Sigmoid colon (tissue), 7 donors: ENCODE measurements around the gene GHSR. TPM values are rescaled to one million over a fixed set of nuclear protein-coding genes. Genes with fewer than 3 reads are reported as not detected.

Experiments used
- DNase-seq: peaks from one replicate; pipeline ENCODE4 v3.0.0-alpha.2; 2019
- H3K27ac ChIP-seq, 4 donors: fragments of 200-600 bp; sonication (generic); one replicate each; pipeline ENCODE4 v1.5.1; 2016 to 2019; ENCODE audit warnings: mild to moderate bottlenecking in 1 of 4
- H3K27me3 ChIP-seq, 3 donors: fragments of 200-600 bp; sonication (generic); one replicate each; pipeline ENCODE4 v1.5.1; 2019; ENCODE audit warnings: mild to moderate bottlenecking in 1 of 3
- H3K36me3 ChIP-seq, 4 donors: fragments of 200-600 bp; sonication (generic); one replicate each; pipeline ENCODE4 v1.5.1; 2016 to 2019
- H3K4me1 ChIP-seq, 4 donors: fragments of 200-600 bp; sonication (generic); one replicate each; pipeline ENCODE4 v1.5.1; 2017 to 2019
- H3K4me3 ChIP-seq, 4 donors: fragments of 200-600 bp; sonication (generic); one replicate each; pipeline ENCODE4 v1.5.1; 2017 to 2019; ENCODE audit warnings: mild to moderate bottlenecking in 2 of 4, moderate library complexity in 1 of 4
- H3K9me3 ChIP-seq, 4 donors: fragments of 200-600 bp in 3 of 4; sonication (generic) in 3 of 4; one replicate each; pipeline versions ENCODE4 v1.5.1 to v1.6.1; 2013 to 2019
- EP300 ChIP-seq, 4 donors: sonication (generic); formaldehyde crosslinking; IDR thresholded peaks; one replicate each; pipeline ENCODE4 v1.6.1; 2017; ENCODE audit warnings: antibody characterized with exemption in 4 of 4
- POLR2A ChIP-seq, 2 donors: fragments of 450-650 bp; IDR thresholded peaks; one replicate each; pipeline ENCODE4 v1.6.1; 2016; ENCODE audit warnings: antibody characterized with exemption in 2 of 2, mild to moderate bottlenecking in 2 of 2, moderate library complexity in 2 of 2
- POLR2AphosphoS5 ChIP-seq, 4 donors: sonication (generic); formaldehyde crosslinking; IDR thresholded peaks; one replicate each; pipeline ENCODE4 v1.6.1; 2017; ENCODE audit warnings: antibody characterized with exemption in 4 of 4
- WGBS, 2 donors: extraction: QIAGEN DNeasy Blood & Tissue Kit; methylation state at CpG; one replicate each; pipeline ENCODE4 v1.1.7; 2013; 5-methylcytosine and 5-hydroxymethylcytosine counted together
- intact Hi-C: fragments of 100-400 bp; cut with DNase I; formaldehyde crosslinking; loops from one replicate; pipeline ENCODE4 v1.15.1; 2023
- polyA plus RNA-seq, 3 donors: library from polyadenylated mRNA; stranded (reverse); fragments of 200-250 nt; gene quantifications; one replicate each; pipeline ENCODE4 v1.2.3, GENCODE V29; 2013
- total RNA-seq, 4 donors: library from RNA; depleted of rRNA; stranded (reverse); fragments of >200 nt; gene quantifications; one replicate each; pipeline ENCODE4 v1.1.0, GENCODE V29; 2016
- TF ChIP-seq, protein P1 (sequence below), 4 experiments: fragments of 450-650 bp in 3 of 4; fragments of 200-600 bp in 1 of 4; IDR thresholded peaks; one replicate each; pipeline ENCODE4 v1.5.1; 2016 to 2019; ENCODE audit warnings: antibody characterized with exemption in 4 of 4, mild to moderate bottlenecking in 3 of 4, moderate library complexity in 2 of 4
- donor health status: healthy with polysubstance abuse.
- donor health status: Bipolar disorder and iron deficiency.
- donor health status: healthy.

GHSR gene
- total and polyA plus RNA-seq, 7 donors: 0.55 to 0.99 TPM; not detected in 5

GRCh38 chr3:172449466-172450149 lies 1.4 kb upstream of the GHSR start:
- Histone ChIP-seq H3K4me1 (peaks cover 0 to 22% (median 5%) of the 10 kb centered on the region in 4 donors), H3K27ac (no peak overlapping the region), H3K27me3 (peaks cover 24 to 58% (median 32%) of the 10 kb centered on the region in 3 donors), H3K9me3 (no peaks in the 10 kb centered on the region), H3K36me3 (no peaks in the 10 kb centered on the region), H3K4me3 (no peak overlapping the region)
- no peak for TF ChIP-seq EP300 (IDR thresholded peaks at IDR 0.05)
- no peak for TF ChIP-seq POLR2AphosphoS5 (IDR thresholded peaks at IDR 0.05)
- TF ChIP-seq POLR2A (IDR thresholded peaks at IDR 0.05): no peak
- TF ChIP-seq, protein P1, sequence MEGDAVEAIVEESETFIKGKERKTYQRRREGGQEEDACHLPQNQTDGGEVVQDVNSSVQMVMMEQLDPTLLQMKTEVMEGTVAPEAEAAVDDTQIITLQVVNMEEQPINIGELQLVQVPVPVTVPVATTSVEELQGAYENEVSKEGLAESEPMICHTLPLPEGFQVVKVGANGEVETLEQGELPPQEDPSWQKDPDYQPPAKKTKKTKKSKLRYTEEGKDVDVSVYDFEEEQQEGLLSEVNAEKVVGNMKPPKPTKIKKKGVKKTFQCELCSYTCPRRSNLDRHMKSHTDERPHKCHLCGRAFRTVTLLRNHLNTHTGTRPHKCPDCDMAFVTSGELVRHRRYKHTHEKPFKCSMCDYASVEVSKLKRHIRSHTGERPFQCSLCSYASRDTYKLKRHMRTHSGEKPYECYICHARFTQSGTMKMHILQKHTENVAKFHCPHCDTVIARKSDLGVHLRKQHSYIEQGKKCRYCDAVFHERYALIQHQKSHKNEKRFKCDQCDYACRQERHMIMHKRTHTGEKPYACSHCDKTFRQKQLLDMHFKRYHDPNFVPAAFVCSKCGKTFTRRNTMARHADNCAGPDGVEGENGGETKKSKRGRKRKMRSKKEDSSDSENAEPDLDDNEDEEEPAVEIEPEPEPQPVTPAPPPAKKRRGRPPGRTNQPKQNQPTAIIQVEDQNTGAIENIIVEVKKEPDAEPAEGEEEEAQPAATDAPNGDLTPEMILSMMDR (IDR thresholded peaks at IDR 0.05): no peak
- intact Hi-C loops: no loop called here
- WGBS, 2 donors: 7 to 19% methylated on average over 34 of the region's 34 CpGs
- no peak for DNase-seq

DNA sequence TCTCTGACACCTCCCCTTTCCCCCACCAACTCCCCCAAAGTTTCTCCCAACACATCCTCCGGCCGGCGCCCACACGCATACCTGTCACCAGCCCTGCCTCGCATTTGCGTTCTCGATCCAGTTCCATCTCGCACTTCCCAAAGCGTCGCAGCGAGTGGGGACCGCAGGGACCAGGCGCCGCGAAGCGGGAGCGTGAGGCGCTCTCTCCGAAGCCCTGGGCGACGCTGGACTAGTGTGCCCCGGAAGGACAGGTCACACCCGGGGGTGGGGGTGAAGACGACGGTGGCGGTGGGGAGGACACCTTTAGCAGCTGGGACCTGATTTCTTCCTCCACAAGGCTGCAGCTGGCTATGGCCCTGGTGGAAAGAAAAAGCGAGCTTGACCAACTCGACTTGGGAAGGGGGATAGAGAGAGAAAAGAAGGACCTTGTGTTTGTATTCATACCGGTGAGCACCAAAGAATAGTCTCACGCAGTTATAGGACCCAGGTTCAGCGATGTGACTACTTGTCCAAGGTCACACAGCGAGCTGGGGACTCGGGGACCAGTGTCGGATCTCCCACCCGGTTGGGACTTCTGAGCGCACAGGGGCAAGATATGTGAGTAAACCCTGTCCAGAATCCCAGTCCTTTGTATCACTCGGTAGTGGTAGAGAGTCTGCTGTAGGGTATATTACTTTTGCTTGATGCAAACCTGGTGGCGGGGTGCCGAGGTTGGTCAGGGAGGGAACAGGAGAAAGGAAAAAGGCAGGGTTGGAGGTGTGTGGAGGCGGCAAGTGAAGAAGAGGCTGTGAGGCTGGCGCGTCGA lies 607 bp upstream of the GHSR start:
- no peak for DNase-seq
- Histone ChIP-seq H3K9me3 (no peaks in the 10 kb centered on the region), H3K27ac (no peak overlapping the region), H3K4me1 (peaks cover 0 to 22% (median 5%) of the 10 kb centered on the region in 4 donors), H3K27me3 (peaks cover 24 to 63% (median 32%) of the 10 kb centered on the region in 3 donors), H3K4me3 (no peak overlapping the region), H3K36me3 (no peaks in the 10 kb centered on the region)
- 10 to 18% methylated on average over 43 of the region's 43 CpGs for WGBS, 2 donors
- TF ChIP-seq, protein P1 (IDR thresholded peaks at IDR 0.05): no peak
- TF ChIP-seq POLR2A (IDR thresholded peaks at IDR 0.05) (no peak), POLR2AphosphoS5 (IDR thresholded peaks at IDR 0.05) (no peak), EP300 (IDR thresholded peaks at IDR 0.05) (no peak)
- intact Hi-C loops: no loop called here

DNA sequence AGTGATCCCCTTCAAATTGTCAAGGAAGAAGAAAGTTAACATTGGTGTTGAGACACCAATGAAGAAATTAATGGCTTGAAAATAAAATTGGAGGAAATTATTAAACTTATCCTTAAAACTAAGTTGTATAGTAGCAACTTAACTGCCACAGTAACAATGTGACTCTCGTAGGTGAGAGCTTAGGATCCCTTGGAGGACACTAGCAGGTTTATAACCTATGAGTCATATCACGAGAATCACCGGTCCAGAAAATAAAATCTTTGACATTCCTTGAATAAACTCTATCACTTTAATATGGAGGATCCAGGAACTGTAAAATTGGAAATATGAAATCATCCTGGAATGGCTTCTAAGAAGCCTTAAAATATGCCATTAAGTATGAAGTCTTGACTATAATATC lies 2.1 kb downstream of the GHSR start:
- no peak for TF ChIP-seq EP300 (IDR thresholded peaks at IDR 0.05)
- TF ChIP-seq POLR2A (IDR thresholded peaks at IDR 0.05): no peak
- TF ChIP-seq POLR2AphosphoS5 (IDR thresholded peaks at IDR 0.05): no peak
- TF ChIP-seq, protein P1 (IDR thresholded peaks at IDR 0.05): no peak
- peaks cover 24 to 57% (median 32%) of the 10 kb centered on the region in 3 donors for H3K27me3 ChIP-seq

GRCh38 chr3:172444821-172445220 lies 3.4 kb downstream of the GHSR start:
- WGBS, 2 donors: 77 to 91% methylated on average over 6 of the region's 6 CpGs
- TF ChIP-seq, protein P1 (IDR thresholded peaks at IDR 0.05): no peak
- no peak for TF ChIP-seq EP300 (IDR thresholded peaks at IDR 0.05)
- TF ChIP-seq POLR2A (IDR thresholded peaks at IDR 0.05): no peak
- no peak for TF ChIP-seq POLR2AphosphoS5 (IDR thresholded peaks at IDR 0.05)

More for the DNA sequence above, 2.1 kb downstream of the GHSR start:
- intact Hi-C loops: no loop called here
- H3K4me1 ChIP-seq: peaks cover 0 to 22% (median 5%) of the 10 kb centered on the region in 4 donors
- no peaks in the 10 kb centered on the region for H3K9me3 ChIP-seq
- WGBS, 2 donors: 22 to 72% methylated on average over 3 of the region's 3 CpGs
- no peak overlapping the region for H3K27ac ChIP-seq
- H3K4me3 ChIP-seq: no peak overlapping the region
- no peak for DNase-seq
- no peaks in the 10 kb centered on the region for H3K36me3 ChIP-seq

More at GRCh38 chr3:172444821-172445220, 3.4 kb downstream of the GHSR start:
- Histone ChIP-seq H3K36me3 (no peaks in the 10 kb centered on the region), H3K27me3 (peaks cover 22 to 44% (median 25%) of the 10 kb centered on the region in 3 donors), H3K27ac (no peak overlapping the region), H3K4me3 (no peak overlapping the region), H3K4me1 (peaks cover 0 to 22% (median 5%) of the 10 kb centered on the region in 4 donors), H3K9me3 (no peaks in the 10 kb centered on the region)
- DNase-seq: no peak
- intact Hi-C loops: no loop called here
